B cell (primary cell): Measurements from ENCODE around the gene CTBP2. TPM values are rescaled to one million over a fixed set of nuclear protein-coding genes. Genes with fewer than 3 reads are reported as not detected.

Source experiments
- ATAC-seq: fragments of 200-7000 bp; cut with Tn5 transposase; one replicate; pipeline ENCODE4 v1.10.0; 2021; ENCODE audit warnings: low read depth, mild to moderate bottlenecking, moderate number of reproducible peaks, moderate library complexity
- CTCF ChIA-PET: fragments of 350-600 bp; sonication (Branson Sonifier 250); formaldehyde crosslinking; loops from one replicate; lab custom pipeline; 2021; ENCODE audit warnings: antibody characterized with exemption, inconsistent platforms; lab: Charles Lee
- POLR2A ChIA-PET: fragments of 350-600 bp; sonication (Branson Sonifier 250); formaldehyde crosslinking; loops from one replicate; lab custom pipeline; 2021; ENCODE audit warnings: antibody characterized with exemption; lab: Charles Lee
- DNase-seq: peaks from one replicate; pipeline ENCODE4 v3.0.0; 2013
- H2AFZ ChIP-seq: 2 replicates; pipeline ENCODE4 v1.6.1; 2012; ENCODE audit warnings: mild to moderate bottlenecking, low read depth, low read length; ENCODE audit not compliant: insufficient read depth, poor library complexity, severe bottlenecking
- H3K27ac ChIP-seq, 2 donors: 1 replicate in 1 of 2; 2 replicates in 1 of 2; pipeline ENCODE4 v1.5.1; 2012 to 2013; ENCODE audit warnings: low read length in 2 of 2, mild to moderate bottlenecking in 2 of 2, moderate library complexity in 1 of 2
- H3K27me3 ChIP-seq, 4 experiments: fragments of 200-600 bp in 1 of 4; sonication (generic) in 1 of 4; replicated peaks in 1 of 4; 1 replicate in 2 of 4; 2 replicates in 2 of 4; pipeline versions ENCODE4 v1.6.1 to v1.7.0; 2013 to 2016; ENCODE audit warnings: low read length in 3 of 4, mild to moderate bottlenecking in 2 of 4, mixed read lengths in 1 of 4, moderate library complexity in 1 of 4; ENCODE audit not compliant: insufficient read depth in 4 of 4, control insufficient read depth in 3 of 4; ENCODE audit errors: control extremely low read depth in 1 of 4
- H3K36me3 ChIP-seq, 2 experiments: replicated peaks in 1 of 2; 1 replicate in 1 of 2; 2 replicates in 1 of 2; pipeline versions ENCODE4 v1.6.1 to v1.7.1; 2013; ENCODE audit warnings: low read length in 1 of 2; ENCODE audit not compliant: insufficient read depth in 2 of 2, control insufficient read depth in 1 of 2; ENCODE audit errors: control extremely low read depth in 1 of 2, extremely low read depth in 1 of 2
- H3K4me1 ChIP-seq, 2 donors: fragments of 200-600 bp in 1 of 2; sonication (generic) in 1 of 2; 1 replicate in 1 of 2; 2 replicates in 1 of 2; pipeline versions ENCODE4 v1.5.1 to v1.6.1; 2013 to 2017; ENCODE audit warnings: low read length in 2 of 2; ENCODE audit not compliant: control insufficient read depth in 2 of 2, insufficient read depth in 2 of 2
- H3K4me2 ChIP-seq: replicated peaks from 2 replicates; pipeline ENCODE3; 2012; ENCODE audit warnings: mild to moderate bottlenecking, low read depth, low read length; ENCODE audit not compliant: poor library complexity, severe bottlenecking
- H3K4me3 ChIP-seq, 5 experiments: fragments of 200-600 bp in 1 of 5; sonication (generic) in 1 of 5; 1 replicate in 3 of 5; 2 replicates in 2 of 5; pipeline versions ENCODE4 v1.5.1 to v1.7.0; 2011 to 2016; ENCODE audit warnings: low read length in 4 of 5, mild to moderate bottlenecking in 4 of 5, low read depth in 2 of 5, control low read depth in 1 of 5, moderate library complexity in 1 of 5; ENCODE audit not compliant: insufficient read depth in 1 of 5; ENCODE audit errors: control extremely low read depth in 1 of 5, extremely low read depth in 1 of 5
- H3K79me2 ChIP-seq: fragments of 200-600 bp; sonication (generic); one replicate; pipeline ENCODE4 v1.6.0; 2016; ENCODE audit warnings: low read length; ENCODE audit not compliant: control insufficient read depth, insufficient read depth
- H3K9ac ChIP-seq: fragments of 200-600 bp; sonication (generic); 2 replicates; pipeline ENCODE4 v1.6.1; 2017; ENCODE audit warnings: mild to moderate bottlenecking, low read length, moderate library complexity
- H3K9me3 ChIP-seq, 3 donors: one replicate each; pipeline versions ENCODE4 v1.6.1 to v1.7.1; 2013; ENCODE audit warnings: low read length in 2 of 3; ENCODE audit not compliant: control insufficient read depth in 2 of 3, insufficient read depth in 1 of 3; ENCODE audit errors: control extremely low read depth in 1 of 3
- H4K20me1 ChIP-seq: 2 replicates; pipeline ENCODE4 v1.6.0; 2012; ENCODE audit warnings: mild to moderate bottlenecking, low read length; ENCODE audit not compliant: insufficient read depth, control insufficient read depth, poor library complexity, severe bottlenecking
- H3K27ac Mint-ChIP-seq: one replicate; pipeline ENCODE4 v1.8.0; 2021; ENCODE audit warnings: mixed read lengths
- H3K27me3 Mint-ChIP-seq: one replicate; pipeline ENCODE4 v1.8.0; 2021; ENCODE audit warnings: mixed read lengths
- H3K4me1 Mint-ChIP-seq: one replicate; pipeline ENCODE4 v1.8.0; 2021; ENCODE audit warnings: mixed read lengths
- H3K4me3 Mint-ChIP-seq: one replicate; pipeline ENCODE4 v1.8.0; 2021; ENCODE audit warnings: mixed read lengths
- H3K9me3 Mint-ChIP-seq: one replicate; pipeline ENCODE4 v1.8.0; 2022; ENCODE audit warnings: mixed read lengths; ENCODE audit not compliant: insufficient read depth
- EZH2 ChIP-seq: IDR thresholded peaks from 2 replicates; pipeline ENCODE4 v1.6.1; 2012; ENCODE audit warnings: borderline replicate concordance, low read depth, mild to moderate bottlenecking, moderate library complexity, low read length; ENCODE audit not compliant: insufficient read depth, poor library complexity, severe bottlenecking
- WGBS: methylation state at CpG from one replicate; pipeline ENCODE4 v1.1.5; 2013; ENCODE audit warnings: missing lambda C conversion rate; ENCODE audit not compliant: insufficient coverage; 5-methylcytosine and 5-hydroxymethylcytosine counted together
- intact Hi-C: fragments of 100-400 bp; cut with micrococcal nuclease; formaldehyde crosslinking; loops from one replicate; pipeline ENCODE4 v1.10.0; 2022
- polyA plus RNA-seq: library from polyadenylated mRNA; depleted of rRNA; stranded (reverse); fragments of >200 nt; gene quantifications from 2 replicates; pipeline ENCODE4 v1.2.3, GENCODE V29; 2012
- total RNA-seq, 2 donors: library from RNA; stranded (reverse); fragments of 120-200 nt in 1 of 2; gene quantifications; 1 replicate in 1 of 2; 2 replicates in 1 of 2; pipeline versions ENCODE4 v1.2.3 to v1.2.4, GENCODE V29; 2013 to 2022
- TF ChIP-seq, protein P1 (sequence below): fragments of 200-600 bp; IDR thresholded peaks from one replicate; pipeline ENCODE4 v1.8.0; 2022; ENCODE audit warnings: antibody characterized with exemption, mild to moderate bottlenecking

CTBP2 gene
- total and polyA plus RNA-seq, 2 donors (not counting 1 experiment from before 2014, with no cell fraction given), result 0.39 to 0.85 TPM

DNA sequence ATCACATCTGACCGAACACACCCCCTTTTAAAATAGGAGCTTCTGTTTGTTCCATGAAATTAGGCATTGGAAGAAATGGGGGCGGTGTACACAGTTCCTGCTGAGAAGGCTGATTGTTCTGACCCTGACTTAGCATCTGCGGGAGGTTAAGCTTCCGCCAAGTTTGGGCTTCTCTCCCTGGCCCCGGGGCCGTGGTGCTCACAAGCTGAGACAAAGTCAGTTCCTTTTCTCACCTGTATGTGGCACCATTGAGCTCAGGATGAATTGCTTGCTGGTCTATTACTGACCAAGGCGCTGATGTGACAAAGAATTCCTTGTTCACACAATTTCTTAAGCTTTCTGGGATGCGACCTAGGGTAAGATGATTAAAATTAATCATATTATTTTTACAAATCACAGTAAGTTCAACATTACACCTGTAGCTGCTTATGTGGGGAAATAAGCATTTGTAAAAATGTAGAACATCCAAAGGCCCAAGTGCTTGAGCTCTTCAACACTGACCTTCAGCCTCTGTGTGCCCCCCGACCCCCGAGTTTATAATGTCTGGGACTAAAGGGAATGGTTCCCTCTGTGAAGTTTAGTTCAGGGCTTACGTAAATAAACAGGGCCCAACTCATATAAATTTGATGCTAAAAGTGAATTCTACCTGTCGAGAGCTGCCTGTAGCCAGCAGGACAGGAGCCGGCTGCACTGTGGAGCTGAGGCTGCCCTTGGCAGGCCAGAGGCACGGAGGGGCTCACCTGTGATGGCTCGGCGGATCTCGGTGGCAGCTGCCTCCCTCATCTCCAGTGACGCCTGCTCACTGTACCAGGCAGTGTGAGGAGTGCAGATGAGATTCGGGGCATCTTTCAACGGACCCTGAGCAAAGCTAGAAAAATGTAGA lies 167.7 kb downstream of the CTBP2 start:
- intact Hi-C loops, result no loop called here
- Histone ChIP-seq H3K4me3 (no peak overlapping the region), H3K36me3 (no peaks in the 10 kb centered on the region), H3K4me2 (no peak overlapping the region), H4K20me1 (no peaks in the 10 kb centered on the region), H3K4me1 (no peaks in the 10 kb centered on the region), H2AFZ (no peak overlapping the region), H3K9me3 (peaks cover 0 to 3% (median 0%) of the 10 kb centered on the region in 3 donors), H3K27me3 (no peaks in the 10 kb centered on the region), H3K79me2 (no peaks in the 10 kb centered on the region), H3K27ac (no peak overlapping the region), H3K9ac (no peak overlapping the region)
- Mint-ChIP-seq H3K4me1 (peaks cover 12% of the 10 kb centered on the region), H3K27ac (no peak overlapping the region), H3K9me3 (no peaks in the 10 kb centered on the region), H3K4me3 (no peak overlapping the region), H3K27me3 (no peaks in the 10 kb centered on the region)
- ATAC-seq (no peak), DNase-seq (peak; percentile 27)
- ChIA-PET CTCF (interaction anchor here (0.7 to 1.7 kb wide), 6 partner anchors 8 to 1435 kb away, joined by 3 to 4 read pairs (median 4); no protein-coding TSS in a partner anchor), POLR2A (no interaction called here)
- 88% methylated on average over 17 of the region's 20 CpGs for WGBS
- TF ChIP-seq EZH2, result no peak
- TF ChIP-seq, protein P1, sequence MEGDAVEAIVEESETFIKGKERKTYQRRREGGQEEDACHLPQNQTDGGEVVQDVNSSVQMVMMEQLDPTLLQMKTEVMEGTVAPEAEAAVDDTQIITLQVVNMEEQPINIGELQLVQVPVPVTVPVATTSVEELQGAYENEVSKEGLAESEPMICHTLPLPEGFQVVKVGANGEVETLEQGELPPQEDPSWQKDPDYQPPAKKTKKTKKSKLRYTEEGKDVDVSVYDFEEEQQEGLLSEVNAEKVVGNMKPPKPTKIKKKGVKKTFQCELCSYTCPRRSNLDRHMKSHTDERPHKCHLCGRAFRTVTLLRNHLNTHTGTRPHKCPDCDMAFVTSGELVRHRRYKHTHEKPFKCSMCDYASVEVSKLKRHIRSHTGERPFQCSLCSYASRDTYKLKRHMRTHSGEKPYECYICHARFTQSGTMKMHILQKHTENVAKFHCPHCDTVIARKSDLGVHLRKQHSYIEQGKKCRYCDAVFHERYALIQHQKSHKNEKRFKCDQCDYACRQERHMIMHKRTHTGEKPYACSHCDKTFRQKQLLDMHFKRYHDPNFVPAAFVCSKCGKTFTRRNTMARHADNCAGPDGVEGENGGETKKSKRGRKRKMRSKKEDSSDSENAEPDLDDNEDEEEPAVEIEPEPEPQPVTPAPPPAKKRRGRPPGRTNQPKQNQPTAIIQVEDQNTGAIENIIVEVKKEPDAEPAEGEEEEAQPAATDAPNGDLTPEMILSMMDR, result peak; percentile 59

DNA sequence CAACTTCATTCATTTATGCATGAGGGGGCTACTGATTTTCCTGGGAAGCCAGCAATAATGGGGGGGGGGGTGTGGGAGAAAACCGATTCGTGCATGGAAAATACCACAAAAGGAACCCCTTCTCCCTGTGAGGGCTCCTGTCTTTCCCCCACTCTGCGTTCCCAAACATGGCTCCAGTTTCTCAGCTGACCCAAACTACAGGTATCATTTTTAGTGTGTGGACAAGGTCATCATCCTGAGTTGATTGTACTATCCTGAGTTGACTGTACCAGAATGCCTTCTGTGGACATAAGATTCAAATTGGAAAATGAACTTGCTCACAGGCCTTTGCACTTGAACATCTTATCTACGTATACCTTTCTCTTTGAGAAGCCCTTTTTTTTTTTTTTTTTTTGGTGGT lies 168.5 kb downstream of the CTBP2 start:
- no peaks in the 10 kb centered on the region for H3K4me1 ChIP-seq
- no peaks in the 10 kb centered on the region for H3K9me3 Mint-ChIP-seq
- no peak overlapping the region for H3K4me3 Mint-ChIP-seq
- no peak for DNase-seq
- no peak overlapping the region for H3K27ac Mint-ChIP-seq
- H3K79me2 ChIP-seq, result no peaks in the 10 kb centered on the region
- H3K4me3 ChIP-seq, result no peak overlapping the region
- no peaks in the 10 kb centered on the region for H4K20me1 ChIP-seq
- H3K27me3 ChIP-seq, result no peaks in the 10 kb centered on the region
- WGBS, result no CpG with 5 or more reads among the region's 4 CpGs
- H3K27ac ChIP-seq, result no peak overlapping the region
- intact Hi-C loops, result no loop called here
- H3K4me2 ChIP-seq, result no peak overlapping the region
- POLR2A ChIA-PET, result no interaction called here
- TF ChIP-seq, protein P1, result no peak
- no peak for TF ChIP-seq EZH2
- no peak overlapping the region for H2AFZ ChIP-seq
- peaks cover 12% of the 10 kb centered on the region for H3K4me1 Mint-ChIP-seq
- CTCF ChIA-PET, result interaction anchor here (1.0 to 1.7 kb wide), 4 partner anchors 7 to 246 kb away, joined by 3 to 4 read pairs (median 4); no protein-coding TSS in a partner anchor
- ATAC-seq, result no peak
- no peak overlapping the region for H3K9ac ChIP-seq
- H3K36me3 ChIP-seq, result no peaks in the 10 kb centered on the region
- no peaks in the 10 kb centered on the region for H3K27me3 Mint-ChIP-seq
- H3K9me3 ChIP-seq, result peaks cover 0 to 3% (median 0%) of the 10 kb centered on the region in 3 donors
